NCI-H146 treated with DMSO at 0.1 percent for 48 hours (cell line): ENCODE results near the gene SMCO3.

ENCODE experiments used
- DNase-seq: peaks from one replicate; lab custom pipeline; 2025; ENCODE audit not compliant: unreplicated experiment; lab: John Stamatoyannopoulos, UW

The SMCO3 gene

GRCh38 chr12:14814014-14814413 is at the start of gene SMCO3:
Gene SMCO3, minus strand, starts transcription at chr12:14814182. Its CDS starts 7,502 bp downstream, at chr12:14806680.
- DNase-seq: no peak

GRCh38 chr12:14860490-14860889 is 46.5 kb upstream of the SMCO3 start:
- no peak for DNase-seq

GRCh38 chr12:14858513-14858912 is 44.5 kb upstream of the SMCO3 start:
- no peak for DNase-seq

- no peak for DNase-seq
Observed at GRCh38 chr12:14854586-14855183, 40.7 kb upstream of the SMCO3 start.

GRCh38 chr12:14853961-14854360 is 40.0 kb upstream of the SMCO3 start:
- no peak for DNase-seq

- no peak for DNase-seq
Observed at GRCh38 chr12:14852880-14853279, 38.9 kb upstream of the SMCO3 start.

GRCh38 chr12:14850929-14851663 is 37.1 kb upstream of the SMCO3 start:
- no peak for DNase-seq

GRCh38 chr12:14849661-14850060 is 35.7 kb upstream of the SMCO3 start:
- no peak for DNase-seq

- no peak for DNase-seq
Observed at GRCh38 chr12:14846876-14847580, 33.0 kb upstream of the SMCO3 start.

GRCh38 chr12:14846042-14846587 is 32.1 kb upstream of the SMCO3 start:
- no peak for DNase-seq

GRCh38 chr12:14845350-14845750 is 31.4 kb upstream of the SMCO3 start:
- peak; percentile 27 for DNase-seq

- no peak for DNase-seq
Observed at GRCh38 chr12:14844401-14844800, 30.4 kb upstream of the SMCO3 start.

- DNase-seq: no peak
Observed at GRCh38 chr12:14843425-14843887, 29.5 kb upstream of the SMCO3 start, which contains the start of gene ART4. Gene ART4, minus strand, starts transcription at chr12:14843526. Its CDS starts 413 bp downstream, at chr12:14843113.

GRCh38 chr12:14842315-14842714 is 28.3 kb upstream of the SMCO3 start:
- no peak for DNase-seq

GRCh38 chr12:14841761-14842160 is 27.8 kb upstream of the SMCO3 start:
- no peak for DNase-seq

GRCh38 chr12:14840616-14841015 is 26.6 kb upstream of the SMCO3 start:
- DNase-seq: no peak

- DNase-seq: no peak
Observed at GRCh38 chr12:14839262-14839661, 25.3 kb upstream of the SMCO3 start.

- no peak for DNase-seq
Observed at GRCh38 chr12:14836336-14837210, 22.6 kb upstream of the SMCO3 start.

GRCh38 chr12:14834509-14834908 is 20.5 kb upstream of the SMCO3 start:
- no peak for DNase-seq

- no peak for DNase-seq
Observed at GRCh38 chr12:14833952-14834351, 20.0 kb upstream of the SMCO3 start.

- no peak for DNase-seq
Observed at GRCh38 chr12:14833336-14833735, 19.4 kb upstream of the SMCO3 start.
